Astrocyte (in vitro differentiated cells and primary cell): ENCODE data around the gene UTRN. TPM values are rescaled to one million over a fixed set of nuclear protein-coding genes. Genes with fewer than 3 reads are reported as not detected.

Experiments used
- DNase-seq: peaks from one replicate; pipeline ENCODE4 v3.0.0-alpha.2; 2010; ENCODE audit warnings: low read depth
- FAIRE-seq: peaks from 2 replicates; lab custom pipeline; 2011; peaks lifted over from hg19 to GRCh38; lab: Jason Lieb, UNC
- H2AFZ ChIP-seq: 2 replicates; pipeline ENCODE4 v1.6.0; 2012; ENCODE audit warnings: low read depth, low read length, inconsistent platforms
- H3K27ac ChIP-seq: 2 replicates; pipeline ENCODE4 v1.5.1; 2011; ENCODE audit warnings: low read depth, low read length, inconsistent platforms
- H3K27me3 ChIP-seq: 2 replicates; pipeline ENCODE4 v1.6.0; 2011; ENCODE audit warnings: low read length, inconsistent platforms; ENCODE audit not compliant: insufficient read depth
- H3K36me3 ChIP-seq: 2 replicates; pipeline ENCODE4 v1.5.1; 2011; ENCODE audit warnings: low read length, inconsistent platforms; ENCODE audit not compliant: insufficient read depth
- H3K4me1 ChIP-seq: 2 replicates; pipeline ENCODE4 v1.5.1; 2011; ENCODE audit warnings: low read length, inconsistent platforms; ENCODE audit not compliant: insufficient read depth
- H3K4me2 ChIP-seq: 2 replicates; pipeline ENCODE4 v1.6.0; 2012; ENCODE audit warnings: low read length, inconsistent platforms
- H3K4me3 ChIP-seq: 2 replicates; pipeline ENCODE4 v1.5.1; 2011; ENCODE audit warnings: low read depth, mild to moderate bottlenecking, low read length, inconsistent platforms; ENCODE audit not compliant: insufficient read depth
- H3K79me2 ChIP-seq: 2 replicates; pipeline ENCODE4 v1.6.0; 2012; ENCODE audit warnings: mild to moderate bottlenecking, low read length, inconsistent platforms; ENCODE audit not compliant: insufficient read depth
- H3K9ac ChIP-seq: 2 replicates; pipeline ENCODE4 v1.6.0; 2012; ENCODE audit warnings: mild to moderate bottlenecking, low read length, inconsistent platforms
- H3K9me3 ChIP-seq: 2 replicates; pipeline ENCODE4 v1.5.1; 2012; ENCODE audit warnings: low read depth, mild to moderate bottlenecking, low read length, inconsistent platforms; ENCODE audit not compliant: insufficient read depth
- H4K20me1 ChIP-seq: 2 replicates; pipeline ENCODE4 v1.6.0; 2012; ENCODE audit warnings: low read length, inconsistent platforms; ENCODE audit not compliant: insufficient read depth
- H3K27ac Mint-ChIP-seq: one replicate; pipeline ENCODE4 v1.8.0; 2021; ENCODE audit warnings: mild to moderate bottlenecking, mixed read lengths; ENCODE audit not compliant: unreplicated experiment
- H3K27me3 Mint-ChIP-seq: one replicate; pipeline ENCODE4 v1.8.0; 2021; ENCODE audit warnings: low read depth, mixed read lengths; ENCODE audit not compliant: unreplicated experiment
- H3K36me3 Mint-ChIP-seq: one replicate; pipeline ENCODE4 v1.8.0; 2021; ENCODE audit warnings: low read depth, mixed read lengths; ENCODE audit not compliant: unreplicated experiment
- H3K4me1 Mint-ChIP-seq: one replicate; pipeline ENCODE4 v1.8.0; 2021; ENCODE audit warnings: low read depth, mixed read lengths; ENCODE audit not compliant: unreplicated experiment
- H3K4me3 Mint-ChIP-seq: one replicate; pipeline ENCODE4 v1.8.0; 2021; ENCODE audit warnings: mild to moderate bottlenecking, moderate library complexity, mixed read lengths; ENCODE audit not compliant: unreplicated experiment
- H3K9me3 Mint-ChIP-seq: one replicate; pipeline ENCODE4 v1.8.0; 2021; ENCODE audit warnings: mild to moderate bottlenecking, mixed read lengths; ENCODE audit not compliant: unreplicated experiment
- CTCF ChIP-seq: IDR thresholded peaks from 2 replicates; pipeline ENCODE4 v1.5.1; 2011; ENCODE audit warnings: low read depth, mild to moderate bottlenecking, inconsistent platforms, low read length, moderate library complexity; ENCODE audit not compliant: insufficient read depth
- EZH2 ChIP-seq: IDR thresholded peaks from 2 replicates; pipeline ENCODE4 v1.6.1; 2012; ENCODE audit warnings: mild to moderate bottlenecking, low read length, inconsistent platforms; ENCODE audit not compliant: insufficient read depth
- total RNA-seq: library from RNA; stranded (reverse); gene quantifications from 2 replicates; pipeline ENCODE4 v1.2.1, GENCODE V29; 2021

Gene UTRN
- total RNA-seq, 1 donor from 2014 or later: 86.3 TPM

GRCh38 chr6:144325232-144325631 is 40.1 kb downstream of the UTRN start:
- H3K9ac ChIP-seq: no peak overlapping the region
- Mint-ChIP-seq H3K36me3 (peaks cover 6% of the 10 kb centered on the region), H3K4me1 (peaks cover 17% of the 10 kb centered on the region), H3K4me3 (no peak overlapping the region), H3K27ac (no peak overlapping the region), H3K9me3 (no peaks in the 10 kb centered on the region), H3K27me3 (no peaks in the 10 kb centered on the region)
- no peak overlapping the region for H2AFZ ChIP-seq
- no peak overlapping the region for H3K4me2 ChIP-seq
- H3K79me2 ChIP-seq: peaks cover 40% of the 10 kb centered on the region
- H4K20me1 ChIP-seq: peaks cover 36% of the 10 kb centered on the region
- no peak overlapping the region for H3K27ac ChIP-seq
- DNase-seq (no peak), FAIRE-seq (no peak)
- no peaks in the 10 kb centered on the region for H3K9me3 ChIP-seq
- H3K27me3 ChIP-seq: no peaks in the 10 kb centered on the region
- no peaks in the 10 kb centered on the region for H3K36me3 ChIP-seq
- no peak overlapping the region for H3K4me3 ChIP-seq
- no peak for TF ChIP-seq EZH2
- no peak for TF ChIP-seq CTCF
- peaks cover 3% of the 10 kb centered on the region for H3K4me1 ChIP-seq

GRCh38 chr6:144326393-144326792 is 41.3 kb downstream of the UTRN start:
- no peak for TF ChIP-seq EZH2
- Mint-ChIP-seq H3K27ac (no peak overlapping the region), H3K27me3 (no peaks in the 10 kb centered on the region), H3K4me3 (no peak overlapping the region), H3K9me3 (no peaks in the 10 kb centered on the region), H3K4me1 (peaks cover 16% of the 10 kb centered on the region), H3K36me3 (peaks cover 4% of the 10 kb centered on the region)
- Histone ChIP-seq H4K20me1 (peaks cover 46% of the 10 kb centered on the region), H2AFZ (no peak overlapping the region), H3K4me3 (no peak overlapping the region), H3K27me3 (no peaks in the 10 kb centered on the region), H3K27ac (no peak overlapping the region), H3K4me1 (peaks cover 6% of the 10 kb centered on the region), H3K9me3 (no peaks in the 10 kb centered on the region), H3K36me3 (no peaks in the 10 kb centered on the region), H3K79me2 (peaks cover 44% of the 10 kb centered on the region), H3K4me2 (no peak overlapping the region), H3K9ac (no peak overlapping the region)
- peak; percentile 55 for FAIRE-seq
- no peak for DNase-seq

GRCh38 chr6:144327081-144327480 is 41.9 kb downstream of the UTRN start:
- no peaks in the 10 kb centered on the region for H3K36me3 ChIP-seq
- Mint-ChIP-seq H3K4me1 (peaks cover 21% of the 10 kb centered on the region), H3K4me3 (no peak overlapping the region), H3K27me3 (no peaks in the 10 kb centered on the region), H3K27ac (no peak overlapping the region), H3K9me3 (no peaks in the 10 kb centered on the region), H3K36me3 (peaks cover 4% of the 10 kb centered on the region)
- H3K27ac ChIP-seq: no peak overlapping the region
- H3K9ac ChIP-seq: no peak overlapping the region
- no peaks in the 10 kb centered on the region for H3K27me3 ChIP-seq
- TF ChIP-seq EZH2: no peak
- TF ChIP-seq CTCF: no peak
- no peak overlapping the region for H2AFZ ChIP-seq
- H3K4me3 ChIP-seq: no peak overlapping the region
- H3K4me1 ChIP-seq: peaks cover 12% of the 10 kb centered on the region
- peaks cover 44% of the 10 kb centered on the region for H3K79me2 ChIP-seq
- DNase-seq (no peak), FAIRE-seq (no peak)
- peaks cover 48% of the 10 kb centered on the region for H4K20me1 ChIP-seq
- H3K9me3 ChIP-seq: no peaks in the 10 kb centered on the region
- H3K4me2 ChIP-seq: no peak overlapping the region
